ENCODE results near the gene SENP5. TPM values are rescaled to one million over a fixed set of nuclear protein-coding genes. Genes with fewer than 3 reads are reported as not detected.
A peak's percentile ranks its signal among the peaks of the same experiment; 100 is the strongest.

SENP5 gene
- total RNA-seq, 1 experiment from 2014 or later: 30.2 TPM

DNA sequence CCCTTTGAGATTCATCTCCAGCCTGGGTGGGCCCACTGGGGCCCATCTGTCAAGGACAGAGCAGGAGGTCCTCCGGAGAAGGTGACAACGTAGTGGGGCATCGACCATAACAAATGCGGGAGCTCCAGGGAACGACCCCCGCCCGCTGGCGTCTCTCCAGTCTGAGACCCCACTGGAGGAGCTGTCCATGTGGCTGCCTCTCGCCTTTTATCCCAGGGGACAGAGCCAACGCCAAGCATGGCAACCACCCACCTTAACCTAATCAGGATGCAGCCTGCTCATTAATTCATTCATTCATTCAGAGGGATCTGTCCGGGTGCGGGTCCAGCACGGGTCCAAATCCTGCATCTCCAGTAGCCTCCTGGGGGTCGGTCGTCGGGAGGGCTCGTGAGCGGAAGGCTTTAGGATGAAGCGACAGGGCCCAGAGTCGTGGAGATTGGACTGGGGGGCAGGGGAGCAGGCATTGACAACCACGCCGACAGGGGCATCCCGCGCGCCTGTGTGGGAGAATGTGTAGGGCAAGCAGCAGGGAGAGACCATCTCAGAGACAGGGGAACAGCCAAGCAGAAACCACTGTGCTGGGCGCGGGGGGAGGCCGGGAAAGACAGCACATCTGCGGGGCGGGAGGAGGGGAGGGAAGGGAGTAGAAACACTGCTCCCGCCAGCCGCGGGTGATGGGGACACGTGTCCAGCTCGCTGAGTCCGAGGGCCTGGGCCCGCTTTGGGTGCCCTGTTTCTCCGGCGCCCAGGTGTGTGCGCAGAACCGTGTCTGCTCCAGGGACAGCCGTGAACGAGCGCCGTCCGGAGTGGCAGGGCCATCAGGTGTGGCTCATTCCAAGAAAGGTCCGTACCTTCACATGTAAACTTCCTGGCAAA, 99.0 kb downstream of the SENP5 start:
- Mint-ChIP-seq H3K27me3 (ENCODE audit: insufficient read depth, unreplicated experiment) (no peaks in the 10 kb centered on the region), H3K36me3 (ENCODE audit: insufficient read depth, unreplicated experiment) (peaks cover 5% of the 10 kb centered on the region), H3K9me3 (ENCODE audit: unreplicated experiment) (no peaks in the 10 kb centered on the region), H3K27ac (ENCODE audit: low read depth, unreplicated experiment) (no peak overlapping the region), H3K4me3 (ENCODE audit: unreplicated experiment) (no peak overlapping the region), H3K4me1 (ENCODE audit: insufficient read depth, unreplicated experiment) (no peaks in the 10 kb centered on the region)
- DNase-seq (ENCODE audit: unreplicated experiment): no peak
- POLR2A ChIA-PET: no interaction called here
- intact Hi-C loops (cut with micrococcal nuclease): no loop called here
- BruUV-seq (replicated peaks): no TSS peak
- CTCF ChIA-PET: no interaction called here
- TF ChIP-seq, protein P1, sequence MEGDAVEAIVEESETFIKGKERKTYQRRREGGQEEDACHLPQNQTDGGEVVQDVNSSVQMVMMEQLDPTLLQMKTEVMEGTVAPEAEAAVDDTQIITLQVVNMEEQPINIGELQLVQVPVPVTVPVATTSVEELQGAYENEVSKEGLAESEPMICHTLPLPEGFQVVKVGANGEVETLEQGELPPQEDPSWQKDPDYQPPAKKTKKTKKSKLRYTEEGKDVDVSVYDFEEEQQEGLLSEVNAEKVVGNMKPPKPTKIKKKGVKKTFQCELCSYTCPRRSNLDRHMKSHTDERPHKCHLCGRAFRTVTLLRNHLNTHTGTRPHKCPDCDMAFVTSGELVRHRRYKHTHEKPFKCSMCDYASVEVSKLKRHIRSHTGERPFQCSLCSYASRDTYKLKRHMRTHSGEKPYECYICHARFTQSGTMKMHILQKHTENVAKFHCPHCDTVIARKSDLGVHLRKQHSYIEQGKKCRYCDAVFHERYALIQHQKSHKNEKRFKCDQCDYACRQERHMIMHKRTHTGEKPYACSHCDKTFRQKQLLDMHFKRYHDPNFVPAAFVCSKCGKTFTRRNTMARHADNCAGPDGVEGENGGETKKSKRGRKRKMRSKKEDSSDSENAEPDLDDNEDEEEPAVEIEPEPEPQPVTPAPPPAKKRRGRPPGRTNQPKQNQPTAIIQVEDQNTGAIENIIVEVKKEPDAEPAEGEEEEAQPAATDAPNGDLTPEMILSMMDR (IDR thresholded peaks at IDR 0.05; ENCODE audit: unreplicated experiment): no peak

DNA sequence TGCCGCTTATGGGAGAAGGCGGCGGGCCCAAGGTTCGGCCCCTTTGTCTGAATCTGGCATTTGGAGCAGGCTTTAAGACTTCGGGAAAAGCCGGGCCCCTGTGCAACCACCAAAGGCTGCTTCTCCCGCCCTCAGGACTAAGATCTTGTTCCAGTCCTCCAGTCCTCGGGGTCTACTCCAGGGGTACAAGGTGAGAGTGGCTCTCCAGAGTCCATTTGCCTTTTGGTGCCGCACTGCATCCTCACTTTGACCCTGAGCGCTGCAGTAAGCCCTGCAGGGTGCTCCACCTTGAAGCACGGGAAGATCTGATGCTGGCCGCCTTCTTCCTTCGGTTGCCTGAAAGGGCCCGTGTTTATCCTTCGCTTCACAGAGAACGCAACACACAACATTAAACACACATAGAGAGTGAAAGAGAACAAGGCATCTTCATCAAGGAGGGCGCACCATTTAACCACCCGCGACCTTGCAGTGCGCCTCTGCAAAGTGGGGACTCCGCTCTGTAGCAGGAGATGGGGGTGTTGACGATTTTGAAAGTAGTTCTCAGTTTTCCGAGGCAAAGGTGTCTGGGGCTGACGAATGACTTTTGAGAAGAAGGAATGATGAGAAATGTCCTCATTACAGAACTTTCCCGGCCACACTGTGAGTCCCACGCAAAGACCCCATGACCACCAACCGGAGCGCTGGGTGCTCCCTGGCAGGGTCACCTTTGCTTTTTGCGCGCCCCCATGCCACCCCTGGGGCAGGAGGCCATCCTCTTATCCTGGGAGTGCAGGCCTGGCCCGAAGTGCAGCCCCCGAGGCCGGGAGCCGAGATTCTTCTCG, 99.9 kb downstream of the SENP5 start:
- DNase-seq (ENCODE audit: unreplicated experiment): no peak
- BruUV-seq (replicated peaks): TSS peak; percentile 34
- intact Hi-C loops (cut with micrococcal nuclease): no loop called here
- H3K27me3 Mint-ChIP-seq (ENCODE audit: insufficient read depth, unreplicated experiment): no peaks in the 10 kb centered on the region
- H3K4me1 Mint-ChIP-seq (ENCODE audit: insufficient read depth, unreplicated experiment): no peaks in the 10 kb centered on the region
- H3K9me3 Mint-ChIP-seq (ENCODE audit: unreplicated experiment): no peaks in the 10 kb centered on the region
- peak overlapping the region; percentile 73 for H3K4me3 Mint-ChIP-seq (ENCODE audit: unreplicated experiment)
- POLR2A ChIA-PET: interaction anchor here (3.8 kb wide), 1 partner anchor 25 kb away, joined by 30 read pairs; the partner anchor contains the start of gene NCBP2
- peaks cover 5% of the 10 kb centered on the region for H3K36me3 Mint-ChIP-seq (ENCODE audit: insufficient read depth, unreplicated experiment)
- H3K27ac Mint-ChIP-seq (ENCODE audit: low read depth, unreplicated experiment): no peak overlapping the region
- TF ChIP-seq, protein P1 (IDR thresholded peaks at IDR 0.05; ENCODE audit: unreplicated experiment): no peak
- CTCF ChIA-PET: no interaction called here

DNA sequence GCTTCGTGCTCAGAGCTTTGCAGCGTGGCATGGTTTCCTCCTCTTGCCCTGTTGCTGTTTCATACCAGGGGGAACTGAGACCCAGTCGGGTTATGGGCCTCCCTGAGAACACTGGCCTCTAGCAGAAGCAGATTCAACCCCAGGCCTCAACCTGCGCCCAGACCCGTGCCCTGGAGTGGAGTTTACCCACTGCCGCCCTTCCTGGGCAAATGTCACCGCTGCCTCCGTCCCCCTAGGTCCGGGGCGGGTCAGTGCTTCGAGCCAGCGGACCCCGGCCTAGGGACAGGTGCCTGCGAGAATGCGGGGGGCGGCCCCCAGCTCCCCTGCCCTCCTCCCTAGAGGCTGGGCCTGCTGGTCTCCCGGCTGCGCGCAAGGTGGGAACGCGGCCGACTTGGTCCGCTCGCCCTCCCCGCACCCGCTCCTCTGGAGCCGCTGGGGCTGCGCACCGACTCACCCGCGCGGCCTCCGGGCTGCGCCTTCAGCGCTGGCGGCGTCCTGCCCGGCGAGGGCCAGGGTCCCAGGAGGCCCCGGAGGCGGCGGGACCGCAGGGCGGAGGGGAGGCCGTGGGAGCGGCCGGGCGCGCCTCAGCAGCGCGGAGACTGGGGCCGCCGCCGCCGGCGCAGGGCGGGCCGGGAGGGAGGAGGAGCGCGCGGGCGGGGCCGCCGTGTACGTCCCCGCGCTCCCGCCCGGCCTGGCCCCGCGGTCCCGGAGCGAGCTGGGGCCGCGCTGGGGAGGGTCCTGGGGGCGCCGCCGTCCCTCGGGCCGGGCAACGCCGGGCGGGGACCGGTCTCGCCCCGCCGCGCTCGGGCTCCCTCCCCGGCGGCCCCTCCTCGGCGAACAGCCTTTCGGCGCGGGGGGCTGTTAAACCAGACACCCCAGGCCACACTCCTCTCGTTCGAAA, 100.8 kb downstream of the SENP5 start, which contains the start of gene PIGZ:
Gene PIGZ, minus strand, starts transcription at position 601 of the 901 bp plus-strand sequence. CDS start 16,802 bp downstream, outside the sequence.
- TF ChIP-seq, protein P1 (IDR thresholded peaks at IDR 0.05; ENCODE audit: unreplicated experiment): no peak
- H3K36me3 Mint-ChIP-seq (ENCODE audit: insufficient read depth, unreplicated experiment): peaks cover 5% of the 10 kb centered on the region
- no peaks in the 10 kb centered on the region for H3K4me1 Mint-ChIP-seq (ENCODE audit: insufficient read depth, unreplicated experiment)
- ChIA-PET POLR2A (interaction anchor here (0.6 to 3.8 kb wide), 3 partner anchors 26 to 100 kb away, joined by 3 to 30 read pairs (median 9); partner anchors contain the start of genes NCBP2 and SENP5), CTCF (interaction anchor here (0.5 kb wide), 1 partner anchor 582 kb away, joined by 3 read pairs; no protein-coding TSS in a partner anchor)
- no peaks in the 10 kb centered on the region for H3K27me3 Mint-ChIP-seq (ENCODE audit: insufficient read depth, unreplicated experiment)
- DNase-seq (ENCODE audit: unreplicated experiment): peak; percentile 45
- no peaks in the 10 kb centered on the region for H3K9me3 Mint-ChIP-seq (ENCODE audit: unreplicated experiment)
- no TSS peak for BruUV-seq (replicated peaks)
- intact Hi-C loops (cut with micrococcal nuclease): loop anchor here (1.0 kb wide), 1 partner anchor 130 kb away; no protein-coding TSS in a partner anchor
- H3K4me3 Mint-ChIP-seq (ENCODE audit: unreplicated experiment): peak within 1 kb of the TSS; percentile 73
- no peak within 1 kb of the TSS for H3K27ac Mint-ChIP-seq (ENCODE audit: low read depth, unreplicated experiment)

Data from MCF 10A (cell line).